ENCODE data around the gene VPS8.

VPS8 gene

DNA sequence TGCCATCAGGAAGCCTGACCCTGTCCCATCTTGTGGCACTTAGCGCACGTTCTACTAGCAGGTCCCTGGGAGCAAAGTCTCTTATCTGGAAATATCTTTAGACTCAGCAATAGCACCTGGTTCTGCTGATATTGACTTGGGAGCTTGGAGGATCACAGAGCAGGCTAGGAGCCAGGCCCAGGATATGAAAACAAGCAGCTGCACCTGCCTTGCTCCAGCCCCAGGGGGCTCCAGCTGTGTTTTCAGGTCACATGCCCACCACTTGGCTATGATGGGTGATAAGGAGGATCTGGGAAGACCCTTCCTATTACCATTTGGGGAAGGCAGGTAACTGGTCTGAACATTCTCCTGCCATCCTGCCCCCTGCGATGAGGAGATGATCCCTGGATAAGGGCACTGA, 253.1 kb downstream of the VPS8 start:
- DNase-seq: no peak

DNA sequence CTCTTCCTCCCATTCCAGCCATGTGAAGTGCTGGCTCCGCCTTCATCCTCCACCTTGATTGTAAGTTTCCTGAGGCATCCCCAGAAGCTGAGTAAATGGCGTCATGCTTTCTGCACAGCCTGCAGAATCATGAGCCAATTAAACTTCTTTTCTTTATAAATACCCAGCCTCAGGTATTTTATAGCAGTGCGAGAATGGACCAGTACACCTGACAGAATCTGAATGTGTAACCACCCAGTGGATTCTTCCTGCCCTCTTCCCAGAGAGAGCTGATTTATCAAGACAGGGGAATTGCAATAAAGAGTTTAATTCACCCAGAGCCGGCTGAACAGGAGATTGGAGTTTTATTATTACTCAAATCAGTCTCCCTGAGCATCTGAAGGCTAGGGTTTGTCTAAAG, 254.3 kb downstream of the VPS8 start:
- DNase-seq: no peak

DNA sequence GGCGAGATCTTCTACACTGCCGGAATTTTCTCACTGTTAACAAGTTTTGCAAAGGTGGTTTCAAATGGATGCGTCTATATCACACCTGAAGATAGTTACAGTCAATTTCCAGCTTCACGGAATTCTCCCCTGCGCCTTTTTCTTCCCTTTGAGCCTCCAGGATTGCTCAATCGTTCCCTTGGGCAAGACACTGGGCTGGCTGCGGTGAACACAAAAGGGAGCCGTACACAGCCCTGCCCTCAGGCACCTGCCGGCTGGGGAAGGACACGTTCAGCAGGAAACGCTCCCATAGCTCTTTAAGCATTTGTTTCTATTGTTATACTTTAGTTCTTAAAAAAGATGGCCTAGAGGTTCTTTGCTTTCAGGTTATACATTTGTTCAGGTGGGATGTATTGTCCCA, 255.2 kb downstream of the VPS8 start:
- DNase-seq: no peak

DNA sequence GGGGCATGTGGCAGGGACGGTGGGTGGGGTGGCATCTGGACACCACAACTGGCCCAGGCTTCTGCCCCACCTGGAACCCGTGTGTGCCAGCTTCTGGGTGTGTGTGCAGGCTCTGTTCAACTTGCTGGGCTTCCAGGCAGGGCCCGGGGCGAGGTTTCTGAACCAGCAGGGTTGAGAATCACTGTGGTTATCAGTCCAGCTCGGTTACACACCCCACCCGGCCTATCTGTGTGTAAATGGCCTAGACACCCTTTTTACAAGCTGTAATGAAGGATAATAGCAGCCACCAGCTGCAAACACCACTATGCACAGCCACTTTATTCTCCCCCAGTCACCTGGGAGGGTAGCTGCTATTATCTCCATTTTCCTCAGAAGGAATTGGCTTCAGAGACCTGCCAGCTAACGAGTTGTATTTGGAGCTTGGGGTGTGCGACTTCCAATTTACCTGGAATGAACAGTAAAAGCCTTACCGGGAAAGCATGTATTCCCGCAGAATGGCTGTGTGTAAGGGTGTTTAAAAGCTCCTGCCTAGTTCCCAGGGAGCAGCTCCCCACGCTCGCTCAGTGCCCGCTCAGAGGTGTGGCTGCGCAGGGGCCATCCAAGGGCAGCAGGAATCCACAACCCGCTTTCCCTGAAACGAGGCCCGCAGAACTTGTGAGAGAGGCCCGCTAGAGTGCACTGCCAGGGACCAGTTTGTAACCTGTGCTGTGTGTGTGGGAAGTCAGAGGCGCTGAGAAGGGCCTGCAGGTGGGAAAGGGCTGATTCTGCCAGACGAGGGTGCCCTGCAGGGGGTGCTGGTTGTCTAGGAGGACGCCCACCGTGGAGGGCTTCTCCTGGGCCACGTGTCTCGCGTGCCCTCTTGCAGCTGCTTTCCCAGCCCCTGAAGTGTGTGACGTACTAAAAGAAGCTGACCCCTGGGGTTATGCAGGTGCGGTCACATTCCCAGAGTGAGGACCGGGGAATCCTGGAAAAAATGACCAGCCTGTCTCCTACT, 257.4 kb downstream of the VPS8 start:
- no peak for DNase-seq

DNA sequence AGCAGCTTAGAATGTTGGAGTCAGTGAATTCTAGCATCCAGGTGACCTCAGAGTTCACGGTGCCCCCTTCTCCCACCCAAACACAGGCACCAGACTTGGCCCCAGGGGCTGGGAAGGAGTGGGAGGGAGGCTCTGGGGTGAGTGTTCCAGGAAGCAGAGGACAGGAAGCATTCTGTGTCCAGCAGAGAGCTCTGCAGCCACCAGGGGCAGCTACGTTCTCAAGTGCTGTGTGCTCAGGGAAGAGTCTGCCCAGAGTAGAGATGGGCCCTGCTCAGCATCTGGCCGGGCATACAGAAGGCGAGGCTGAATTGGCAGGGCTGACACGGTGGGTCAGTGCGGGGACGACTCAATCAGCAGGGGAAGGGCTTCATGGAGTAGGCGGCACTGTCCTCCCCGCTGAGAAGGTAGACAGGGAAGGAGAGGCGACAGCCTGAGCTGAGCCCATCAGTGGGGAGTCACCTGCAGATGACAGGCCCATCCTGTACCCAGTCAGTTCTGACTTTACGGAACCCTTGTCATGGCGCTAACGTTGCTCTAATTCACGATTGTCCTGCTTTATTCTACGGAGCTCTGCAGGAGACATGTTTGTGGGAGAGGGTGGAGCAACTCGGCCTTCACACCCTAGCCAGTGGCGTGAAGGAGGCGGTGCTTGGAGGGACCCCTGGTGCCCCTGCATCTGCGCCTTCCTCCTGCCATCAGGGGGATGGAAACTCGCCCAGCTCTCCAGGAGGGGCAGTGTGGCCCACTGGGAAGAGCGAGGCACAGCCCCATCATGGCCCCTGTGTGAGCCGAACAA, 258.7 kb downstream of the VPS8 start:
- no peak for DNase-seq

DNA sequence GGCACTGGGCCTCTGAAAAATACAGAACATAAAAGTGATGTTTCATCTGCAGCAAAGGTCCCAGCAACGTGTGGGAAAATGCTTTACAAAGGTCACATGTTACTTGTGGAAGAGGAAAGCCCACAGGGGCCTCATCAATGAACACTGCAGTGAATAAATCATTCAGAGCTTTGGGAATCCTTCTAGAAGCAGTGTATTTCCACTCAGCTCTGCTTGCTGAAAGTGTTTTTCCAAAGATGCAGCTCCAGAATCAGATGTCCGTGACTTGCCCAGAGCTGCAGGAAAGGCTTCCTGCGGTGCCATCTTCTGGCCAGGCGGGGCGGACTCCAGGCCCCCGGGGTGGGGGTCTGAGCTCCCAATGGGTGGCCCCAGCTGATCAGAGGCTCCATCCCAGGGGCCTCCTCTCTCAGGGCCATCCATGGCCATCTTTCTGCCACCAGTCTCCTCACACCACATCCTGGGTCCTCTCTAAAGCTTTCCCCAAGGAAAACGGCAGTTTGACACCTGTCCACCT, 259.4 kb downstream of the VPS8 start:
- no peak for DNase-seq

DNA sequence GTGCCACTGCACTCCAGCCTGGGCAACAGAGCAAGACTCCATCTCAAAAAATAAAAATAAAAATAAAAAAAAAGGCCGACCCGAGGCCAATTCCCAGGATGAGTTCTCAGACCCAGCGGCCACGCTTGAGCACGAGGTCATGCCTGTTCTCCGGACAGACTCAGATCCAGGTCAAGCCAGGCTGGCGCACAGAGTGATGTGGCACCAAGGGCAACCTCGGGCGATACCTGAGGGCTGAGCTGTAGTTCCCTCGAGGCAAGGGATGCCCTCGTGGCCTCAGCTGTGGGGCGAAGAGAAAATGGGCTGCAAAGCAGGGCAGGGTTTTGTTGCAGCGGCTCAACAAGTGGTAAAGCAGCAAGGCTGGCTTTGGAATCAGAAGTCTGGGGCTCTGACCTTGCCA, 263.6 kb downstream of the VPS8 start:
- no peak for DNase-seq

DNA sequence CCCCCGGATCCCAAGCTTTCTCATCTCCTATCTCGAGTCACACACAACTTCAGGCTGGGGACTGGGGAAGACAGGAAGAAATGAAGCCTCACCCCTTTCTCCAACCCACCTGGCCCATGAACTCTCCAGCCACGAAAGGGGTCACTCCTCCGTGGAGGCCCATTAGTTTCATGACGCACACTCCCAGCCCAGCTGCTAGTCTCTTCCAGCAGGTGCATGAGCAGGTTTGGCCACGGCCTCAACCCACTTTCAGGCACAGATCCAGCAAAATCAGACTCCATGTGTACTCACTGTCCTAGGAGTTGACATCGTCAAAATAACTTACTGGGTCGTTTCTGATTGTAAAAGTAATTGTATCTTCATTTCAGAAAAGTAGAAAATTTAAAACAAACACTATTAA, 264.3 kb downstream of the VPS8 start:
- DNase-seq: no peak

DNA sequence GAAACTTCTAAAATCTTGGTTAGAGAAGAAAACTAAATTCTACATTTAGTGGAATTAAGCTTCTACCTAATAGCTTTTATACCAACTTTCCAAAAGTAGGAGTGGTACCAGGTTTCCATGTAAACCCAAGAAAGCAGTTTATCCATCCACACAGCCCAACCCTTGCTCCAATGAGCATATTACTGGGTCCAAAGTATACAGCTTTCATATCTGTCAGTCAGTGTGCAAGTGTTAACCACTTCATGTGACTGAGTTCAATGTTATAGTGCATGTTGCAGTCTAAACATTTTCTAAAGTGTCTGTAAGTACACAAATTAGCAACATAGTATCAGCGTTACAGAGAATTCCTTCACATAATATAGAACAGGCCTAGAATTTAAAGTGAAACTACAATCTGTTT, 267.7 kb downstream of the VPS8 start:
- DNase-seq: no peak

DNA sequence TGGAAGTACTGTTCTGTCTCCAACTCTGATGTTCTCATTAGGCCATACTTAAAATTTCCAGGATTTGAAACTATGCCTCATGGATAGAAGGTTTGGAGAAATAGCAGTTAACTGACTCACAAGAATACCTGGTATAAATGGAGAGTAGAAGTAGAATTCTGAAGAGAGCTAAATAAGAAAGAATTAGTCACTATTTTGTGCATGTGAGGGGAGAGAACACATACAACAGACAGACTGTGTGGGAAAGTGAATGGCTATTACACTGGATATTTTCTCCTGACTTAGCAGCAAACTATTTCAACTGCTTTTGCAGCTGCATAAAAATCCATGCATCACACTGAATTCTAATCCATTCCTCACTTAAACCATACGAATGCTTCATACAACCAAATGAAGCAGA, 269.6 kb downstream of the VPS8 start:
- no peak for DNase-seq

DNA sequence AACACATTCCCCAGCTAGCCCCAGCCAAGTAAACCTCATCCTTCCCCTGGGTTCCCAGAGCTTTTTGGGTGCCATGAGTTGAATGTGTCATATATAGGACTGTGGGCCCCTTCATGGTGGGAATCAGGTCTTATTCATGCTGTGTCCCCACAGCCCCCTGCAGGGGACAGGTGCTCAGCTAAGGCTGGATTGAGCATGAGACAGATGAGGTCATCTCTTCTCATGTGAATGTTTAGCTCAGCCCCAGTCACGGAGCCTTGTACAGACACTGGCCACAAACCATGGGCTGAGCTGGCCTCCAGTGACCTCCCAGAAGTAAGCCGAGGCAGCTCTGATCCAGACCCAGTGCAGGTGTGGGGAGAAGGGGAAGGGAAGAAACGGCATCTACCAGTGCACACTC, 270.2 kb downstream of the VPS8 start:
- DNase-seq: no peak

DNA sequence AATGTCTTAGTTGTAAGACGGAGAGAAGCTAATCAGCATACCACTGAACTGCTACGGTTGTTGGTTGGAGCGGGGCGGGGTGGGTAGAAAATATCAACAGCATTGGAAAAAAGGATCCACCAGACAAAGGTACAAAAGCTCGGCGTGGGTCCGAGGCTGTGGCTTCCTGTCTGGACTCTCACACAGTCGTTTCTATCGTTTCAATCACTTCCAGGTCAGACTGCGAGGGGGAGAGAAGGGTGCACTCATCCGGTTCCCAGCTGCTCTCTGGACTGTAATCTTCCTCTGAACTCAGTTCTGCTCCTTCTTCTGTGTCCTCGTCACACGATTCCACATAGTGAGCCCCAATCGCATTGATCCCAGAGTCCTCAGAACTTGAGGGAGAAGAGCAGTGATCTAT, 270.9 kb downstream of the VPS8 start:
- DNase-seq: no peak

DNA sequence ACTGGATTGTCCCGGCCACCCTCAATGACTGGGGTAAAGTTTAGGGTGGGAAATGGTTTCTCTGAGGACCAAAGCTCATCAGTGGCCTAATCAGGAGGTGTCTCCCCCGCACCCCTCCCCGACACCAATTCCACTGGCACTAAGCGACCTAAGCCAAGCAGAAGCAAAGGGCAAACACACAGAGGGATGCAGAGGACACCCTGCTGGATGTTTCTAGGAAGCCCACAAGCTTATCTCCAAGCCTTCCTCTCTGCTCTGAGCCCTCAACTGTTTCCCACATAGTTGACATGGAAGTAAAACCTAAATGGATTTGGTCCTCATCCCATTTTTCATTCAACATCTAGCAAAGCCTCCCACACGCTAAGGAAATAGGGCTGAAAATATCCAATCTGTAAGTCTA, 272.4 kb downstream of the VPS8 start:
- DNase-seq: no peak

DNA sequence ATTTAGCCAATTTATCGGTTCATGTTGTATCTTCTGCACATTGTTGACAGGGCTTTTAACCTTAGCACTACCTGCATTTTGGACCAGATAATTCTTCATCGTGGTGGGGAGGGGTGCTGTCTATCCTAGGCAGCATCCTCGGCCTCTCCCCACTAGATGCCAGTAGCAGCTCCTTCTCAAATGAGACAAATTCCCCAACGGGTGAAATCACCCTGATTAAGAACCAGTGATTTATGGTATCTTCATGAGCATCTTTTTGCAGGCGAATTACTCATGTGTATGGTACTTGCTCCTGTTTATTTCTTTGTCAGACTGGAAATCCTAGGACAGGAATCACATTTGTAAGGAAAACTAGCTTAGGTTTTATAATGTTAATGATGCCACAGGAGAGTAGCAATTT, 272.9 kb downstream of the VPS8 start:
- DNase-seq: no peak

DNA sequence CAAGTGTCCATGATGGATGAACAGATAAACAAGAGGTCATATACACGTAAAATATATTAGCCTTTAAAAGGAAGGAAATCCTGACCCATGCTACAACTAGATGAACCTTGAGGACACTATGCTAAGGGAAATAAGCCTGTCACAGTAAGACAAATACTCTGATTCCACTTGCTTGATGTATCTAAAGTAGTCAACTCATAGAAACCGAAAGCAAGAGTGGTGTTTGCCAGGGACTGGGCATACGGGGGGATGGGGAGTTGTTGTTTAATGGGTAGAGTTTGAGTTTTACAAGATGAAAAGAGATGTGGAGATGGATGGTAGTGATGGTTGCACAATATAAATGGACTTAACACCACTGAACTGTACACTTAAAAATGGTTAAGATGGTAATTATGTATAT, 275.5 kb downstream of the VPS8 start:
- no peak for DNase-seq

DNA sequence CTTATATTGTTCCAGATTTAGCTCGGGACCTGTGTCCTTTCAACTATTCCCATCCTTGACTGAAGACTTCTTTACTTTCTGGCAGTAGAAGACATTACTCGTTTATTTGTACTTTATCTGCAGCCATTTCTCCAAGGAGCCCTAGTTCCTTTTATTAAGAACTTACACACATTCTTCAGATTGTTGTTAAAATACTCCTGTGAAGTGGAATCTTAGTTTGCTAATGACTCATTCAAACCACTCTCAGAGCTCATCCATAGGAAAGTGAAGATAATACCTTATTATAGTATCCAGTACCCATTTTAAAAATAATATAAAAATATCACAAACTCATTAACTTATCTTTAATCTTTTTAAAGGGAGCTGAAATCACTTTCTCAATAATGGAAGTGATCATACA, 277.4 kb downstream of the VPS8 start:
- DNase-seq: no peak

DNA sequence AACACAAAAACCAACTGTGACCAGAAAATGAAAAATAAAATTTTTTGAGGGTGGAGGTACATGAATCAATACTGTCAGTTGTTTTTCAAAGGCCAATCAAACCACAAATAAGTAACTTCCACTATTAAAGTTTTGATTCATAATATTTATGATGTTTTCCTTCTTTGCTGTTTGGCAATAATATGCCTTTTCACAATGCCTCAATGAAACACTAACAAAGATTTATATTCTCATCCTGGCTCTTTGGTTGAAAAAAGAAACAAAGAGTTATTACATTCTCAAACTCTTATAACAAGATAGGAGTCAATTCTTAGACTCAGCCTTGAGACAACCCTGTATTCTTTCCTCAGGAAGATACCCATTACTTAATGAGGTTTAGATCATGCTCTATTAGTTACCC, 277.8 kb downstream of the VPS8 start:
- no peak for DNase-seq

DNA sequence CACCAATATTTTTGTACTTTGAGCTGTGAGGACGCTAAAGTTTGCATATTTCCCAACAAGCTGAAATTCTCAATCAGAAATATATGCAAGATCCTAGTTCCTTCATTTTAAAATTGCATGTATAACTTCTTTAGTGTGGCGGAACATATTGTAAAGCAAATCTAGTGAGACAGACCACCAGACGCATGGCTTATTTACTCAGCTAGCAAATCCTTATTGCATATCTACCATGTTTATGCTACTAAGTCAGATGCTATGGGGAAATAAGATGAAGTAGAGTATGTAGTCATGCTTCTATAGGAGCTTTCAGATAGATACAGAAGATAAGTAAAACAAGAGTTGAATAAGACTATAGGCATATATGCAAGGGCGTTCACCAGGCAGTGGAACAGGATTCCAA, 278.8 kb downstream of the VPS8 start:
- no peak for DNase-seq

DNA sequence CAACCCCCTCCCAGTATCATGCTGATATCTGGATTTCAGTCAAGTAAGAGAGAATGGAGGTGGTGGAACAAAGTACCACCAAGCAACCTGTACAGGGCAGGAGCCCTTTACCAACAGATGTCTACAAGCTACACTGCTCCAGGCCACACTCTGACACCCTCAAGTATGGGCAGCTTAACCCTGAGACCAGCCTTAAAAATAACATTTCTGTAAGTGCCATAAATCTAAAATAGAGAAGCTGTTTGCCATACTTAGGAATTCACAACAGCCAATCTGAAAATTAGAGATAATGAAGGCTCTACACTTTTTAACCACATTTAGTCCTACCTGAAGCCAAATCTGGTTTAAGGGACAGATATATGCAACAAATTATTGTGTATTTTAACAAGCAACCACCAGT, 281.1 kb downstream of the VPS8 start:
- DNase-seq: no peak

DNA sequence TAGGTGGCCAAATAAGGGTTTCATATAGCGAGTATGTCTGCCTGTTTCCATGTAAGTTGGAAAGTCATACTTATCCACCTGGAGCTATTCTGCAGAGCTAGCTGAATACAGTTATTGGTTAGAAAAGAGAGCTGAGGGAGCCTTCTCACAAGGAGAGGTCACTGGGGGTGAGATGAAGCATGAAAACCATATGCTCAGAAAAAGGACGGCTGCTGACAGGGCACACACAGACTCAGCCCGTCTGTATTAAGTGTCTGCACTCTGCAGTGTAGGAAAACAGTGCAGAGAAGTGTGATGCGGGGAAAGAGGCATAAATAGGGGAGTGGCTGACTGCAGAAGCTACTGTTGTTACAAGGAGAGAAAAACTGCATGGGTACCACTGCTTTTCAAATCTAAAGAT, 282.7 kb downstream of the VPS8 start:
- no peak for DNase-seq

Data from T-helper 9 cell (primary cell).